WTC11 (cell line): ENCODE results near the gene RPH3AL. TPM values are rescaled to one million over a fixed set of nuclear protein-coding genes. Genes with fewer than 3 reads are reported as not detected.

ENCODE experiments used
- ATAC-seq: fragments of 200-7000 bp; cut with Tn5 transposase; 2 replicates; pipeline ENCODE4 v1.10.0; 2021; ENCODE audit warnings: mild to moderate bottlenecking, moderate library complexity
- CTCF ChIA-PET: fragments of 300-600 bp; sonication (Branson Sonifier 250); formaldehyde crosslinking; loops from one replicate; lab custom pipeline; 2021; ENCODE audit warnings: antibody characterized with exemption; lab: Charles Lee
- POLR2A ChIA-PET: fragments of 350-600 bp; sonication (Branson Sonifier 250); formaldehyde crosslinking; loops from one replicate; lab custom pipeline; 2021; ENCODE audit warnings: antibody characterized with exemption; lab: Charles Lee
- DNase-seq: peaks from one replicate; pipeline ENCODE4 v3.0.0; 2021; ENCODE audit warnings: low spot score
- H3K27ac Mint-ChIP-seq: 2 replicates; pipeline ENCODE4 v1.8.0; 2021; ENCODE audit warnings: mixed read lengths
- H3K27me3 Mint-ChIP-seq: 2 replicates; pipeline ENCODE4 v1.8.0; 2021; ENCODE audit warnings: low read depth, mild to moderate bottlenecking, moderate library complexity, mixed read lengths
- H3K36me3 Mint-ChIP-seq: 2 replicates; pipeline ENCODE4 v1.8.0; 2021; ENCODE audit warnings: mixed read lengths
- H3K4me1 Mint-ChIP-seq: 2 replicates; pipeline ENCODE4 v1.8.0; 2022; ENCODE audit warnings: mixed read lengths
- H3K4me3 Mint-ChIP-seq: 2 replicates; pipeline ENCODE4 v1.8.0; 2021; ENCODE audit warnings: mild to moderate bottlenecking, moderate library complexity, mixed read lengths
- H3K9me3 Mint-ChIP-seq: 2 replicates; pipeline ENCODE4 v1.8.0; 2021; ENCODE audit warnings: mixed read lengths
- AFF4 ChIP-seq: sonication (generic); formaldehyde crosslinking; IDR thresholded peaks from 2 replicates; pipeline ENCODE4 v1.8.1; 2023; ENCODE audit warnings: mild to moderate bottlenecking, missing genetic modification reagents, borderline replicate concordance
- ATF2 ChIP-seq: sonication (generic); formaldehyde crosslinking; IDR thresholded peaks from 2 replicates; pipeline ENCODE4 v1.8.1; 2022; ENCODE audit warnings: low read depth, missing genetic modification reagents, borderline replicate concordance
- ATF3 ChIP-seq: sonication (generic); formaldehyde crosslinking; conservative IDR thresholded peaks from 2 replicates; pipeline ENCODE4 v1.8.1; 2022; ENCODE audit warnings: mild to moderate bottlenecking, missing genetic modification reagents
- ATF6 ChIP-seq: sonication (generic); formaldehyde crosslinking; IDR thresholded peaks from 2 replicates; pipeline ENCODE4 v1.8.1; 2023; ENCODE audit warnings: mild to moderate bottlenecking, missing genetic modification reagents
- CBFB ChIP-seq: sonication (generic); formaldehyde crosslinking; IDR thresholded peaks from 2 replicates; pipeline ENCODE4 v1.8.1; 2022; ENCODE audit warnings: mild to moderate bottlenecking, low read depth, missing genetic modification reagents
- GTF2I ChIP-seq: fragments of 250-450 bp; sonication (Bioruptor Pico); conservative IDR thresholded peaks from 2 replicates; pipeline ENCODE4 v1.4.0; 2021; ENCODE audit warnings: mild to moderate bottlenecking
- IRF2 ChIP-seq: sonication (generic); formaldehyde crosslinking; IDR thresholded peaks from 2 replicates; pipeline ENCODE4 v1.8.0; 2022; ENCODE audit warnings: low read depth, missing genetic modification reagents, borderline replicate concordance
- KAT7 ChIP-seq: sonication (generic); formaldehyde crosslinking; IDR thresholded peaks from 2 replicates; pipeline ENCODE4 v1.8.1; 2023; ENCODE audit warnings: missing genetic modification reagents, mild to moderate bottlenecking, borderline replicate concordance
- MYBL2 ChIP-seq: sonication (generic); formaldehyde crosslinking; IDR thresholded peaks from 2 replicates; pipeline ENCODE4 v1.8.1; 2023; ENCODE audit warnings: mild to moderate bottlenecking, moderate library complexity, missing genetic modification reagents
- NFE2L1 ChIP-seq: sonication (generic); formaldehyde crosslinking; IDR thresholded peaks from 2 replicates; pipeline ENCODE4 v1.8.1; 2023; ENCODE audit warnings: missing genetic modification reagents
- NFYB ChIP-seq: sonication (generic); formaldehyde crosslinking; conservative IDR thresholded peaks from 2 replicates; pipeline ENCODE4 v1.8.0; 2022; ENCODE audit warnings: low read depth, missing genetic modification reagents
- PRRX2 ChIP-seq: fragments of 250-450 bp; sonication (Bioruptor Pico); IDR thresholded peaks from 2 replicates; pipeline ENCODE4 v1.8.0; 2021; ENCODE audit warnings: mild to moderate bottlenecking
- SP1 ChIP-seq: sonication (generic); formaldehyde crosslinking; conservative IDR thresholded peaks from 2 replicates; pipeline ENCODE4 v1.8.1; 2022; ENCODE audit warnings: missing genetic modification reagents
- USF1 ChIP-seq: sonication (generic); formaldehyde crosslinking; IDR thresholded peaks from 2 replicates; pipeline ENCODE4 v1.8.0; 2022; ENCODE audit warnings: mild to moderate bottlenecking, missing genetic modification reagents
- USF2 ChIP-seq: sonication (generic); formaldehyde crosslinking; IDR thresholded peaks from 2 replicates; pipeline ENCODE4 v1.8.1; 2023; ENCODE audit warnings: mild to moderate bottlenecking, missing genetic modification reagents, moderate library complexity
- ZNF232 ChIP-seq: sonication (generic); formaldehyde crosslinking; IDR thresholded peaks from 2 replicates; pipeline ENCODE4 v1.8.0; 2022; ENCODE audit warnings: mild to moderate bottlenecking, missing genetic modification reagents
- ZNF423 ChIP-seq: fragments of 250-450 bp; sonication (Bioruptor Pico); IDR thresholded peaks from 2 replicates; pipeline ENCODE4 v2.1.2; 2022; ENCODE audit warnings: mild to moderate bottlenecking, moderate library complexity
- ZNF671 ChIP-seq: fragments of 250-450 bp; sonication (Bioruptor Pico); IDR thresholded peaks from 2 replicates; pipeline ENCODE4 v1.8.0; 2021; ENCODE audit warnings: mild to moderate bottlenecking
- total RNA-seq: library from RNA; stranded (reverse); gene quantifications from 3 replicates; pipeline ENCODE4 v1.2.3, GENCODE V29; 2021
- TF ChIP-seq, protein P1 (sequence below): sonication (generic); formaldehyde crosslinking; IDR thresholded peaks from 2 replicates; pipeline ENCODE4 v1.8.1; 2022; ENCODE audit warnings: missing genetic modification reagents, borderline replicate concordance

RPH3AL gene
- total RNA-seq, 1 experiment from 2014 or later, result 2.0 TPM

DNA sequence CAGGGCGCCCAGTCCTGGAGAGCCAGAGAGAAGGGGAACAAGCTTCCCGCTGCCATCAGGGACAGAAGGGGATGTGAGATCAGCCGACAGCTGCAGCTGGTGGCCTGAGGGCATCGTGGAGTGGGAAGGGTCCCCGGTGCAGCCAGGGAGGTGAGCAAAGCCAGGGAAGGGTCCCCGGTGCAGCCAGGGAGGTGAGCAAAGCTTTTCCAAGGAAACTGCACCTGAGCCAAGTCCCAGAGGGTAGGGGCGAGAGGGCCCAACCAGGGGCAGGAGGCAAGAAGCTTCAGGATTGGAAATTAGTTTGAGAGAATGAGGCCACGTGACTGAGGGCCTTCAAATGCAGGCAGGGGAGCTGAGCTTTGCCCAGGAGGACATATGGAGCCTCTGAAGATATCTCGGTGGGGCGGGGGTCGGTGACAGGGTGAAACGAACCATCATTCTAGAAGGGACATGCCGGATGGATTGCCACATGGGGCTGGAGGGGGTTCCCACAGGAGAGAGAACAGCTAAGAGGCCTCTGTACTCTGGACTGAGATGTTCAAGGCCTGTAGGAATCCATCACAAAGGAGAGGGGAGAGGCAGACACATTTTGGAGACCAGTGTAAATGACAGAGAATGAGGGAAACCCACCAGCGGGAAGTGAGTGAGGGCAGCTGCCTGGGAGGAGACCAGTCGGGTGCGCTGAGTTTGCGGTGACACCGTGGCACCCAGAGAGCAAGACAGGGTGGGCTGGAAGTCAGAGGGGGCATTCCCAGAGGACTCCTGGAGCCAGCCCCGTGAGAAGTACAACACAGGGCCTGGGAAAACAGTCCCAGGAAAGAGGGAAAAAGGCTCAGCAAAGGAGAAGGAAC lies 31.4 kb upstream of the RPH3AL start:
- TF ChIP-seq ATF6 (CRISPR knock-in tag) (no peak), USF2 (CRISPR knock-in tag) (peak; percentile 67), NFE2L1 (CRISPR knock-in tag) (no peak)
- ChIA-PET CTCF (interaction anchor here (0.7 to 2.0 kb wide), 6 partner anchors 7 to 316 kb away, joined by 3 to 13 read pairs (median 3); partner anchors contain the start of gene DOC2B), POLR2A (no interaction called here)
- Mint-ChIP-seq H3K36me3 (peaks cover 5% of the 10 kb centered on the region), H3K4me1 (peaks cover 33% of the 10 kb centered on the region), H3K27ac (no peak overlapping the region), H3K4me3 (peak overlapping the region; percentile 68), H3K27me3 (peaks cover 61% of the 10 kb centered on the region), H3K9me3 (peaks cover 12% of the 10 kb centered on the region)
- ATAC-seq (no peak), DNase-seq (no peak)

DNA sequence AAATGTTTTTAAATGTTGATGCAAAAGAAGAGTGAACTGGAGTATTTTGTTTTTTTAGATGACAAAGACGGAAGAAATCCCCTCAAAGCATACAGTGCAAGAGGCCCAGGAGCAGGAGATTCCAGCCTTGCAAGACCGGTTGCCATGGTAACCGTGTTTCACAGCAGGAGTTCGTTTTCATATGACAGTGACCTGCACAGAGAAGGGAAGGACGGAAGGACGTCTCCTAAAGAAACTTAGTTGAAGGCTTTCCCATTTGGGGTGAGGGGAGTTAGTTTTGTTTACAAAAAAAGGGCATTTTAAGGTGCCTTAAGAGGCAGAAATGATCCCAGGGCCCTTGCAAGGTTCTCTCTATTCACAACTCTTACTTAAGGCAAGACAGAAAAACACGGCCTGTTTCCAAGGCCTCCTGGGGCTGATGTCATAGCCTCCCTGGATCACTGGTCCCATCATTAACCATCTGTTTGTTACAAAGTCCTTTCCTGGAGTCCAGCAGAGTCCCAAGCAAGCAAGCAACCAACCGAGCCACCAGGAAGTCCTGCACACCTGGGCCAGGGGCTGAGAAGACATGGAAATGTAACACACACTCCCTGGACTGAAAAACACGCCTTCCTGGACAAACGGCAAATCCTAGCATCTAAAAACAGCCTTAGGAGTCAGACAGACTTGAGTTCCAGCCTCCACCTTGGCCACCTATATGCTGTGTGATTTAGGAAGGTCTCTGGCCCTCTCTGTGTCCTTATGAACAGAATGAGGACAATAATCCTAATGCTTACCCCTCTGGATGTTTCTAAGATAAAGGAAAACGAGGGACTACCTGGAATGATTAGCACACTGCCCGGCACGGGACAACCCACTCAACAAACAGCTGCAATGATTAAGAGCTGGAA lies 30.3 kb upstream of the RPH3AL start:
- CTCF ChIA-PET, result interaction anchor here (2.0 kb wide), 1 partner anchor 29 kb away, joined by 13 read pairs; no protein-coding TSS in a partner anchor
- no peak for ATAC-seq
- no peak for TF ChIP-seq ATF2 (CRISPR knock-in tag)
- no peak for TF ChIP-seq ZNF423 (CRISPR knock-in tag)
- TF ChIP-seq IRF2 (CRISPR knock-in tag), result no peak
- TF ChIP-seq SP1, result no peak
- TF ChIP-seq ZNF232 (CRISPR knock-in tag), result no peak
- no peak for TF ChIP-seq AFF4 (CRISPR knock-in tag)
- no peak for TF ChIP-seq PRRX2
- no peak for TF ChIP-seq GTF2I (CRISPR knock-in tag)
- no peak for TF ChIP-seq USF1 (CRISPR knock-in tag)
- TF ChIP-seq, protein P1, sequence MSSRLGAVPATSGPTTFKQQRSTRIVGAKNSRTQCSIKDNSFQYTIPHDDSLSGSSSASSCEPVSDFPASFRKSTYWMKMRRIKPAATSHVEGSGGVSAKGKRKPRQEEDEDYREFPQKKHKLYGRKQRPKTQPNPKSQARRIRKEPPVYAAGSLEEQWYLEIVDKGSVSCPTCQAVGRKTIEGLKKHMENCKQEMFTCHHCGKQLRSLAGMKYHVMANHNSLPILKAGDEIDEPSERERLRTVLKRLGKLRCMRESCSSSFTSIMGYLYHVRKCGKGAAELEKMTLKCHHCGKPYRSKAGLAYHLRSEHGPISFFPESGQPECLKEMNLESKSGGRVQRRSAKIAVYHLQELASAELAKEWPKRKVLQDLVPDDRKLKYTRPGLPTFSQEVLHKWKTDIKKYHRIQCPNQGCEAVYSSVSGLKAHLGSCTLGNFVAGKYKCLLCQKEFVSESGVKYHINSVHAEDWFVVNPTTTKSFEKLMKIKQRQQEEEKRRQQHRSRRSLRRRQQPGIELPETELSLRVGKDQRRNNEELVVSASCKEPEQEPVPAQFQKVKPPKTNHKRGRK (CRISPR knock-in tag), result no peak
- no peak for TF ChIP-seq NFYB (CRISPR knock-in tag)
- TF ChIP-seq USF2 (CRISPR knock-in tag), result no peak
- no peak for TF ChIP-seq CBFB (CRISPR knock-in tag)
- no peak for TF ChIP-seq ATF3 (CRISPR knock-in tag)
- TF ChIP-seq ZNF671, result no peak
- no peak for TF ChIP-seq KAT7
- TF ChIP-seq MYBL2, result no peak

More for the DNA sequence above, 30.3 kb upstream of the RPH3AL start:
- peaks cover 9% of the 10 kb centered on the region for H3K9me3 Mint-ChIP-seq
- H3K27me3 Mint-ChIP-seq, result peaks cover 52% of the 10 kb centered on the region
- POLR2A ChIA-PET, result no interaction called here
- peaks cover 33% of the 10 kb centered on the region for H3K4me1 Mint-ChIP-seq
- H3K4me3 Mint-ChIP-seq, result no peak overlapping the region
- DNase-seq, result peak; percentile 81
- no peak overlapping the region for H3K27ac Mint-ChIP-seq
- H3K36me3 Mint-ChIP-seq, result peaks cover 5% of the 10 kb centered on the region
